Thyroid gland (tissue), 4 donors: ENCODE results near the gene PTPN22.

Source experiments
- POLR2A ChIP-seq, 2 donors: fragments of 450-650 bp; IDR thresholded peaks; one replicate each; pipeline ENCODE4 v1.6.1; 2017; ENCODE audit warnings: antibody characterized with exemption in 2 of 2, mild to moderate bottlenecking in 2 of 2, moderate library complexity in 1 of 2
- TF ChIP-seq, protein P1 (sequence below), 6 experiments: fragments of 200-600 bp in 3 of 6; fragments of 450-650 bp in 3 of 6; sonication (generic) in 3 of 6; IDR thresholded peaks; one replicate each; pipeline ENCODE4 v1.5.1; 2016 to 2019; ENCODE audit warnings: antibody characterized with exemption in 6 of 6, mild to moderate bottlenecking in 2 of 6, inconsistent platforms in 1 of 6, moderate library complexity in 1 of 6

DNA sequence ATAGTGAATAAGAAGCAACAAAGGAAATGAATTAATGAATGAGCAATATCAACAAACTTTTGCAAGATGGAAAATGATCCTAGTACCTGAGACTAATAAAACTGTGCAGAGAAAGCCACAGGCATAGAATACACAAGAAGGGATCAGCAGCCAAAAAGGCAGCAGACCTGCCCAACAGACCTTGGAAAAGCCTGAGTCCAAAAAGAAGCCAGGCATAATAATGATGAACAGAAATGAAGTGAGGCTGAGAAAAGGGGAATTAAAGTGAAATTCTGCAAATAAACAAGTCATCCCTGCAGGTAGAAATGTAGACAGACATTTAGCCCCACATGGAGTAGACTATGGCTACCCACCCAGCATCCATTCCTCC lies 101.9 kb downstream of the PTPN22 start:
- TF ChIP-seq, protein P1, sequence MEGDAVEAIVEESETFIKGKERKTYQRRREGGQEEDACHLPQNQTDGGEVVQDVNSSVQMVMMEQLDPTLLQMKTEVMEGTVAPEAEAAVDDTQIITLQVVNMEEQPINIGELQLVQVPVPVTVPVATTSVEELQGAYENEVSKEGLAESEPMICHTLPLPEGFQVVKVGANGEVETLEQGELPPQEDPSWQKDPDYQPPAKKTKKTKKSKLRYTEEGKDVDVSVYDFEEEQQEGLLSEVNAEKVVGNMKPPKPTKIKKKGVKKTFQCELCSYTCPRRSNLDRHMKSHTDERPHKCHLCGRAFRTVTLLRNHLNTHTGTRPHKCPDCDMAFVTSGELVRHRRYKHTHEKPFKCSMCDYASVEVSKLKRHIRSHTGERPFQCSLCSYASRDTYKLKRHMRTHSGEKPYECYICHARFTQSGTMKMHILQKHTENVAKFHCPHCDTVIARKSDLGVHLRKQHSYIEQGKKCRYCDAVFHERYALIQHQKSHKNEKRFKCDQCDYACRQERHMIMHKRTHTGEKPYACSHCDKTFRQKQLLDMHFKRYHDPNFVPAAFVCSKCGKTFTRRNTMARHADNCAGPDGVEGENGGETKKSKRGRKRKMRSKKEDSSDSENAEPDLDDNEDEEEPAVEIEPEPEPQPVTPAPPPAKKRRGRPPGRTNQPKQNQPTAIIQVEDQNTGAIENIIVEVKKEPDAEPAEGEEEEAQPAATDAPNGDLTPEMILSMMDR (IDR thresholded peaks at IDR 0.05) = no peak
- TF ChIP-seq POLR2A (IDR thresholded peaks at IDR 0.05) = no peak
